ENCODE measurements around the gene ADAT3.
A peak's percentile ranks its signal among the peaks of the same experiment; 100 is the strongest.

The ADAT3 gene

GRCh38 chr19:1936916-1937610 is 31.9 kb downstream of the ADAT3 start:
- no peak for DNase-seq

DNA sequence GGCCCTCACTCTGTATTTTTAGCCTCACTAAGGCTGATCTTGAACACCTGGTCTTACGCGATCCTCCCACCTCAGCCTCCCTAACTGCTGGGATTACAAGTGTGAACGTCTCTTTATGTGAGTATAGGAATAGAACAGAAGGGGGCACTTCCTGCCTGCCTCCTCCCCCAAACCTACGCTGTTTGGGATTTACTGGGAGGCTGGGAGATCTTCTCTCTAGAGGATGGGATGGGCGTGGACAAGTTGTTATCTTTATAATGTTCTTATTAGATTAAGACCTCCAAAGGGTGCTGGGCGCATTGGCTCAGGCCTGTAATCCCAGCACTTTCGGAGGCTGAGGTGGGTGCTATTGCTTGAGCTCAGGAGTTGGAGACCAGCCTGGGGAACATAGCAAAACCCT is 32.9 kb downstream of the ADAT3 start:
- DNase-seq = no peak

- DNase-seq = peak in 4 of 51 donors; percentile 25 to 50 (median 34)
These were observed 36.2 kb downstream of the ADAT3 start, which contains the start of gene CSNK1G2 for GRCh38 chr19:1941146-1942077. Gene CSNK1G2, plus strand, starts transcription at chr19:1941172. Its CDS starts 28,601 bp downstream, at chr19:1969773.

DNA sequence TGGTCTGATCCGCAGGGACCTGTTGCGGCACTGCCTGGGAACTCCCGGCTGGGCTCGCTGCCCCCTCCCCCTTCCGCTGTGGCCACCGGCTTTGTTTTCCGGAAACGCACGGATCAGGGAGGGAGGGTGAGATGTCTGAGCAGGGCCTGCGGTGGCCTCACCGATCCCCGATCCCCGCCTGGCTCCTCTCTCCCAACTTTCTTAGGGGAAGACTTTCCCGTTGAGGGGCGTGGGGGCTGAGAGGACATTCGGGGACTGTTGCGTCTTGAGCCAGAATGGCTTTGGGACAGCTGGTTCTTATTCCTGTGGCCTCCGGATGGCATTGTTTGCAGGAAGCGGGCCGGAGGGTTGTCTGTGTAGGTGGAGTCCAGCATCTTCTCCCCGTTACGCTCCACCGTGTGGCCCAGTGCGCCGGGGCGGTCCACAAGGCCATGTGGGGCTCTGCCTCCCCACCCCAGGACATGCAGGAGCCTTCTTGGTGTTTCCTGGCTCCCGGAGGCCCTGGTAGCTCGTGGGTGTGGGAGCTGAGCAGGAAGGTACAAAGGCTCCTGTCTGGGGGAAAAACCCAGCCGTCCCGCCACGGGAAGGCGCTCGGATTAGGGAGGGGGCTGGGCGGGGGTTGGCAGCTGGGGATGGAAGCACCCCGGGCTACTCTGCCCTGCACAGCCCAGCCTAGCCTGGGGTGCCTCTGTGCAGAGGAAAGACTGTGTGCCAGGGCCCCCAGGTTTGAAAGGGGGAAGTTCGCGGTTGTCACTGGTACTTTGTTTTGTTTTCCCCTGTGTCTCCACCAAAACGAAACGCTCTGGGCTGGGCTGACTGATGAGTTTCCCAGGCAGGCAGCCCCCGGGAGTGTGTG is 37.1 kb downstream of the ADAT3 start:
- DNase-seq = peak in 41 of 51 donors; percentile 11 to 67 (median 48)

DNA sequence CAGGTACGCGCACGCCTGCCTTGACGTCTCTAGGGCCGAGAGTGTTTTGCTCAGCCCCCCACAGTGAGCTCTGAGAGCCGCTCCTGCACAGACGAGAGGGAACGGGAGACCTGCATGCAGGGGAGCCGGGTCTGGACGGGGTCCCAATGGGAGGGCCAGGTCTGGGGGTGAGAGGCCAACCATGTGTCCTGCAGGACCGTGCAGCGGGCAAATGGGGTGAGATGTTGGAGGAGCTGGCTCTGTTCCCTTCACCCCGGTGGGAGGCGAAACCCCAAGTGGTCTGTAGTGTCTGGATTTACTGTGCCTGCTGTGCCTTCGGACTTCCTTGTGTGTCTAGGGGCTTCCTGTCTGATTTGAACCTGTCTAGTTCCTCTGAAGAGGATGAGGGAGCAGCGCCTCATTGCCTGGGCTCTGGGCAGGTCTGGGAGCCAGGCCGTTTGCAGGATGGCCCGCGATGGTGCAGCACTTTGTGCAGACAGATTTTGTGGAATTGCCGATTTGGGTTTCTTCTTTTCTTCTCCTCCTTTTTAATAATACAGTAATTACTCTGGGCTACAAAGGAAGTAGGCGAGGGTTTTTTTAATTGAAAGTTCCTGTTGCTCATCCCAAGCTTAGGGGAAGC is 37.8 kb downstream of the ADAT3 start:
- peak in 2 of 51 donors; percentile 18 to 36 for DNase-seq

GRCh38 chr19:1943661-1944087 is 38.5 kb downstream of the ADAT3 start:
- DNase-seq = no peak

DNA sequence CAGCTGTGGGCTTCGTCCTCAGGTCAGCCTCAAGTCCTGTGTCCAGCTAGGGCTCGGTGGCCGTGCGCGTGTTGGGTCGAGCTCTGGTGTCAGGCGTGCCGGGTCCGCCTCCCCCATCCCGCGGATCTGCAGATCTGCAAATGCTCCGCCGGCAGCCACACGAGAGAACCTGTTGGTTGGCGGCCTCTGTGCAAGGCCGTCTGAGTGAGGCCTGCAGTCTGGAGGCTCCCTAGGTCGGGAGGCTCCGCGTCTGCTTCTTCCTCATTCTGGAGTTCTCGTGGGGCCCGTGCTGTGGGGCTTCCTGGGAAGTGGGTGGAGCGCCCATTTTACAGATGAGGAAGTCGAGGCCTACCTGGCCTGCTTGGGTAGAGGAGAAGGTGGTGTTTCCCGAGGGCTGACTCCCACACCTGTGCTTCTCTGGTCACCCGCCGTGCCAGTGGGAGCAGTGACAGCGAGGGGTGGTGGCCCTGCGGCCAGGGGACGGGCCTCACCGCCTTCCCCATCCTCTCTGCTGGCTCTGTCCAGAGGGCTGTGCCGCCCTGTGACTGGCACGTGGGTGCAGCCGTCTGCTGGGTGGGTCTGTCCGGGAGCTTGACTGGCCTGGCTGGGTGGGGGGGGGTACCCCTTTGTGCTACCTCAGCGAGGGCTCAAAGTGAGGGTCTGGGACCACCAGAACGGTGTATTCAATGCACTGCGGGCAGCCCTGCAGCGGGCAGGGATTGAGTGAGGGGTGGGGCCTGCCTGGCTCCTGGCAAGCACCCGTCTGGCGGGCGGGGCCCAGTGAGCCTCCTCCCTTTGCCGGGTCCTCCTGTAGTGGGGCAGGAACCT is 39.1 kb downstream of the ADAT3 start:
- DNase-seq = no peak

GRCh38 chr19:1944916-1945561 is 39.8 kb downstream of the ADAT3 start:
- DNase-seq = no peak

DNA sequence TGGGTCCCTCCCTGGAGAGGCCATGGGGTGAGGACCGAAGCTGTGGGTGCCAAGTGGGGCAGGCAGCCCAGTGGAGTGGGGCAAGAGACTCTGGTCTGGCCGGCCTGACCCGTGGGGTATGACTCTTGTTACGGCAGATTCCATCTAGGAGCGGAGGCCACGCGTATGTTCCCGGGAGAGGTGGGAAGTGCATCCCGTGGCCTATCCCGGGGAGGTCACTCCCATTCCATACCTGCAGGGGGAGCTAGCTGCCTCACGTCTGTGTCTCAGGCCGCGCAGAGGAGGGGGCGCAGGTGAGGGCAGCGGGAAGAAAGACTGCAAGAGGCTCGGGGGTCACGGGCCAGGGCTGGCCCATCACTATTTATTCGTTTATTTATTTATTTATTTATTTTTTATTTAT is 40.7 kb downstream of the ADAT3 start:
- DNase-seq = peak in 6 of 51 donors; percentile 10 to 27 (median 16)

- no peak for DNase-seq
These were observed 42.5 kb downstream of the ADAT3 start for GRCh38 chr19:1947651-1948209.

DNA sequence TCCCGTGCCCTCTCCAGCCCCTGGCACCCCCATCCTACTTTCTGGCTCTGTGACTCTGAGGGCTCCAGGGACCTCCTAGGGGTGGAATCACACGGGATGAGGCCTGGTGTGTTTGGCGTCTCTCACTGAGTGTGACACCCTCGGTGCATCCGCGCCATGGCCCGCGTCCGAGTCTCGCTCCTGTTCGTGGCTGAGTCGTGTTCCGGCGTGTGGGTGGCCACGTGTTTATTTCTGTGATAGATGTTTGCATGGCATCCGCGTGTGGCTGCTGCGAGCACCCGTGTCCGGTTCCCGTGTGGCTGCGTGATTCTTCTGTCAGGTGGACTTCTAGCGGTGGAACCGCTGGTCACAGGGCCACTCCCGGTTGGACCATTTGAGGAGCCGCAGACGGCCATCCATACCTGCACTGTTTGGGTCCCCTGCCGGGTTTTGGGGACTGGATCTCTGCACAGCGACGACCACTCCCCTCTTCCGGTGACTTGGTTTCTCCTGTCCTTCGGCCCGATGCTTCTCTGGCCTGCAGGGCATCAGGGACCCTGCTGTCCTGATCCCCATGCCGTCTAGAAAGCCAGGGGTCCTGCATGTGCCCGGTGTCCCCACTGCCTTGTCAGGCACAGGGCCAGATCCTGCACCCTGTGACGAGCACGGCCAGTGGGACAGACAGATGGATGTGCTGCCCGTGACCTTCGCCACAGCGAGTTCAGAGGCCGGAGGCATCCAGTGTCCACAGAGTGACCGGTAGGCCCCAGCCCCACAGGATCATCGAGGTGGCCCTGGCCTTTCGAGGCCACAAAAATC is 44.3 kb downstream of the ADAT3 start:
- DNase-seq = no peak

DNA sequence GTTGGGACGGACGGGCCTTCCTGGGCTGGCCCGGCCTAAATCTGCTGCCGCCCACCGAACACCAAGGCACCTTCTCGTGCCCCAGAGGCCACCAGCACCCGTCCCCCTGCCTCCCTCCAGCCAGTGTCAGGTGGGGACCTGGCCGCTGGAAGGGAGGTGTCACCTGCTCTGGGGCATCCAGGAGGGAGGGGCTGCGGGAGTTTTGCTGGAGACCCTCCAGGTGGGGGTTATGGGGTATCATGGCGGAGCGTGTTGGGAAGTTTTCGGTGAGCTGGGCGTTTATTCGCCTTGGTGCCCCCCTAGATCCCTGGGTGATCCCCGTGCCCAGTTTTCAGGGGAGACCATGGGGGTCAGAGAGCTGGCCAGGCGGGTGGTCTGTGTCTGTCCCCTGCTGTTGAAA is 45.4 kb downstream of the ADAT3 start:
- no peak for DNase-seq

GRCh38 chr19:1952635-1953034 is 47.4 kb downstream of the ADAT3 start:
- no peak for DNase-seq

DNA sequence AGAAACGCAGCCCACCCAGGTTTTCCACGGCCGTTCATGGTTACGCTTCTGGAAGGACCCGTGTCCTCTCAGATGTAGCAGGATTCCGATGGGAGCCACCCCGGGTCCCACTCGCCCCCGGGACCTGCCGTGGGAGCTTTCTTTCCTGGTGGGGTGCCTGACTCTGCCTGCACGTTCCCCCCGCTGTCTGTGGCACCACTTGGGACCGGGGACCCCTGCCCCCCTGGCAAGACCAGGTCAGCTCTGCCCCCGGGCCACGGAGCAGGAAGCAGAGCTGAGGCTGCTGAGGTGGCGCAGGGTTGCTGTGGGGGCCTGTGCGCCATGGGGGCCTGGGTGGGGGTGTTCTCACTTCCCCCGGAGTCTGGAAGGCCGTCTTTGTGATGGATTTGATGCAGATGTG is 47.8 kb downstream of the ADAT3 start:
- no peak for DNase-seq

DNA sequence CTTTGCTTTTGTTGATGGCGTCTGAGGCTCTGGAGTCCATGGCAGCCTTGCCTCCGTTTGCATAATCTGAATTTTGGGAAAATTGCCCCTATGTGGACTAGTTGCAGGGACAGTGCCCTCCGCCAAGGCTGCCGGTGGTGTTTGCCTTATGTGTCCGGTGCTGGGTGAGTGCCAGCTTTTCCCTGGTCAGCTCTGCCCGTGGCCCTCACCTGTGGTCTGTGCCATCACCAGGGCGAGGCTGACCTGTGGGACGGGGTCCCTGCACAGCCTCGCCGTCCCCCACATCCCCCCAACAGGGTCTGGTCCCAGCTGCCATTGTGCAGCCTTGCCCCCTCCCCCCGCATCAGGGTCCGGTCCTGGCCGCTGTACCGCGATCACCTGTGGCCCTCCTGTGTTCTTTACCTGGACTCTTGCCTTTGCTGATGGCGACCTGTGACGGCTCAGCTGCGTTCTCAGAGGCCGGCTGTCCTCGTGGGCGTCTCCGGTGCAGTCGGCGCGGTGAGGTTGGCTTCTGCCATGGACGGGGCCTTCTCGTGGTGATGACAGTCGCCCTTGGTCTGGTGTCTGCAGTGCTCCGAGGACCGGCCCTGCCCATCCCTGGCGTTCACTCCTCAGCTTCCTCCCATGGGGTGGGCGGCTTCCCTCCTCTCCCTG is 48.4 kb downstream of the ADAT3 start:
- no peak for DNase-seq

DNA sequence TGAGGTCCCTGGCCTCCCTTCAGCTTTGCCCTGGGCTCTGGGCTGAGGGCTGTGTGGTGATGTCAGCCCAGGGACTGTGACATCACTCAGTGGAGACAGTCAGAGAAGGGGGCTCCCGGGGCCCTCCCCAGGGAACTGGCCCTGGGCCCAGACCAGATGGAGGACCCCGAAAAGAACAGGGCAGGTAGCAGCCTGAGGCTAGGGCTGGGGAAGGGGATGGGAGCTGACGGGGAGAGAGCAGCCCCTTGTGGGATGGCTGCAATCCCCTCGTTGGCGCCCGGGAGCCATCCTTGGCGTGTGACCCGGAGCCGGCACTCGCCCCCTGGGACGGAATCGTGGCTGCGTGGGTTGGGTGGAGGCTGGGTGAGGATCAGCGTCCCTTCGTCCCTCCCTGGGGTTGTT is 49.3 kb downstream of the ADAT3 start:
- no peak for DNase-seq

- DNase-seq = no peak
These were observed 50.2 kb downstream of the ADAT3 start for GRCh38 chr19:1955171-1956121.
